Erythroblast (primary cell): ENCODE data around the gene TSPO2.

Experiments
- GATA1 ChIP-seq: IDR thresholded peaks from 2 replicates; pipeline ENCODE4 v1.6.1; 2011; ENCODE audit warnings: low read depth, mild to moderate bottlenecking, control low read depth, low read length, moderate library complexity
- POLR2A ChIP-seq: IDR thresholded peaks from 2 replicates; pipeline ENCODE4 v1.6.1; 2011; ENCODE audit warnings: mild to moderate bottlenecking, low read length

DNA sequence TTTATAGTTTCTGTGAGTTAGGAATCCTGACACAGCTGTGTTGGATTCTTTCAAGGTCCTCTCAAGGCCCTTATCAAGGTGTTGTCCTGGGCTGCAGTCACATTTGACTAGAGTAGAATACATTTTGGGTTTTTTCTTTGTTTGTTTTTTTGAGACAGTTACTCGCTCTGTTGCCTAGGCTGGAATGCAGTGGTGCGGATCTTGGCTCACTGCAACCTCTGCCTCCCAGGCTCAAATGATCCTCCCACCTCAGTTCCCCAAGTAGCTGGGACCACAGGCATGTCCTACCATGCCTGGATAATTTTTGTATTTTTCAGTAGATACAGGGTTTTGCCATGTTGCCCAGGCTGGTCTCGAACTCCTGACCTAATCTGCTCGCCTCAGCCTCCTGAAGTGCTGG lies 46.2 kb downstream of the TSPO2 start:
- no peak for TF ChIP-seq POLR2A
- TF ChIP-seq GATA1 = no peak
